HT-29 (cell line): ENCODE results near the gene AKAP13. TPM values are rescaled to one million over a fixed set of nuclear protein-coding genes. Genes with fewer than 3 reads are reported as not detected.

Source experiments
- DNase-seq: peaks from one replicate; pipeline ENCODE4 v3.0.0-alpha.2; 2015; ENCODE audit warnings: low spot score
- total RNA-seq: library from RNA; depleted of rRNA; stranded (reverse); fragments of >200 nt; shearing (Covaris generic); gene quantifications from 2 replicates; pipeline ENCODE4 v1.2.3, GENCODE V29; 2014

AKAP13 gene
- total RNA-seq, 1 experiment from 2014 or later: 108 TPM

DNA sequence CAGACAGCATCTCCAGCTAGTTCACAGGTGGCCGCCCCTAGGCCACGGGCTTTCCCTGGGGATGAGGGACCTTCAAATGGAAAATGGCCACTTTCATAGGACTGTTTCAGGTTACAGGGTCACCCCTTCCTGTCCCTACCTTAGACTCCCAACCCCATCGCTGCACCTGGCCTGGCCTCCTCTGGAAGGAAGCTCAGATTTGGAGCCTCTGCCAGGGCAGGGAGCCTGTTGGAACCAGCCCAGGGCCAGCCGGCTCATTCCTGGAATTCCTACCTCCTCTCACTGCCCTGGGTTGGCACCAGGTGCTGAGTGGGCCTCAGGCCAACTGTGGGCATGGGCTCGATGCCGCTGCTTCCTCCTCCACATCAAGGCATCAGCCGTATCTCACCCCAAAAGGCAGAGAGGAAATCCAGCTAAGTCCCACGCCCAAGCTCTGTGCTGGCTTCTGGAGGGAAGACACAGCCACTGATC is 372.1 kb downstream of the AKAP13 start:
- peak; percentile 51 for DNase-seq

DNA sequence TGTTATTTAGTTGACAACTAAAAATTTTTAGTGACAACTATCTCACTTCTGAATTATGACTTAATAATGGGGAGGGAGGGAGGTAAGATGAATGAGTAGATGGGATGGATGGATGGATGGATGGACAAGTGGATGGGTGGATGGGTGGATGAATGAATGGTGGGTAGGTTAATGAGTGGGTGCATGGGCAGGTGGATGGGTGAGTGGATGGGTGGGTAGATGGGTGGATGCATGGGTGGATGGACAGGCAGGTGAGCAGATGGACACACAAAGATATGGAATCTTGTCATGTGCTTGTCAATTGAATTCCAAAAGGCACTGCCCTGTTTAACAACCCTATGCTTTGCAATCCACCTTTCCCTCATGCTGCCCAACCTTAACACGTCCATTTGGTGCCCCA is 372.9 kb downstream of the AKAP13 start:
- no peak for DNase-seq

DNA sequence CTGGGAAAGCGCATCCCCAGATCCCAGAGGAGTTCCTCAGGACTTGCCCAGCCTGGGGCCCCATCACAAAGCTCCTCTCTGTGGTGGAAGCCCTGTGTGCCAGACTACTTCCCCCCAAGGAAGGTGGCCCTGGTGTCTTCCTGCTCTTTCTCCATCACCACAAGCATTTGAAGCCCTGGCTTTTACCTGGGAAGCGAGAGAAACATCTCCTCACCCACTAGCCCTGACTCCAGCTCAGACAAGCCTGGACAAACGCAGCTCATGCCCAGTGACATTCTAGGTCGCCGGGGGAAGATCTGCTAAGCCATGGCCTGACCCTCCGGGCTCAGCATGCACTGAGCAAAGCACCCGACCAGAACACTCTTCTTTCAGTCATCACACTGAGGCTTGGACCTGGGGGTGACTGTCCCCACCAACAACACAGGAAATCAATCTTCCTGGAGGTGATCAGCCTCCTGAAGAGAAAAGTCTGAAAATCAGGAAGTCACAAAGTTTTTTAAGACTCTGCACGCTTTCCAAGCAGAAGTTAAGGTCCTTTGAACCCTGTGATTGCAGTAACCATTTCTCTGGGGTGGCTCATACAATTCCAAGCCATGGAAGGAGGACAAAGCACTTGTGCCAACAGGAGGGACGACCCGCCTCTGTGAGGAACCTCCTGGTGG is 373.5 kb downstream of the AKAP13 start:
- no peak for DNase-seq

DNA sequence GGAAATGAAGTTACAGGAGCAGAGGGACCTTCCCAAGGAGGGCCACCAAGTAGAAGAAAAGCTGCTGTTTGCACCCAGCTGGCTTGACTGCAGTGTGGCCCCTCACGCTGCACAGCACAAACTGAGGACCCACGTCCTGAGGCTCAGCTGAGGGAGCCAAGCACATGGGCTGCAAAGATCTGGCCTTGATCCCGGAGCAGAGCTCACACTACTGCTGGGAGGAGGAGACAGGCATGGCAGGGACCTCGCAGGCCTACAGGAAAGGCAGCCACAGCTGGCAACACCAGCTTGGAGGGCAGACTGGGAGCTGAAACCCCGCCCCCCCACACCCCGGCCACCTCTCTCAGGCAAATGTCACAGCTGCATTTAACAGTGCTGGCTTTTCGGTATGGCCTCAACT is 374.6 kb downstream of the AKAP13 start:
- no peak for DNase-seq

DNA sequence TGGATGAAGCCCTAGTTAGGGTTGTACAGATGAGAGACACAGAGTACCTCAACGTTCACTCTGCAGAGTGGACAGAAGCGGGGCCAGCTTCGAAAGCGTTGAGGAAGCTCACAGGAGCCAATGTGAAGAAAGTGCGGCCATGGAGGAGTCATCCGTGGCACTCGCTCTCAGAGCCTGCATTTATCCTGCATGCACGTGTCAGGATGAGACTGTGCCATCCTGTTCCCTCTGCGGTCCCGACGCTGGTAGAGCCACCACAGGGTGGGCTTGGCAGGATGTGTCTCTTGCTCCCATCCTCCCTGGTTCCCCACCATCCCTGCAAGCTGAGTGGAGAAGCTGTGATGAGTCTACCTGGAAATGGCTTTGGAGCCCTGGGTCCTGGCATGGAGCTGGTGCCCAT is 375.1 kb downstream of the AKAP13 start:
- DNase-seq: no peak

DNA sequence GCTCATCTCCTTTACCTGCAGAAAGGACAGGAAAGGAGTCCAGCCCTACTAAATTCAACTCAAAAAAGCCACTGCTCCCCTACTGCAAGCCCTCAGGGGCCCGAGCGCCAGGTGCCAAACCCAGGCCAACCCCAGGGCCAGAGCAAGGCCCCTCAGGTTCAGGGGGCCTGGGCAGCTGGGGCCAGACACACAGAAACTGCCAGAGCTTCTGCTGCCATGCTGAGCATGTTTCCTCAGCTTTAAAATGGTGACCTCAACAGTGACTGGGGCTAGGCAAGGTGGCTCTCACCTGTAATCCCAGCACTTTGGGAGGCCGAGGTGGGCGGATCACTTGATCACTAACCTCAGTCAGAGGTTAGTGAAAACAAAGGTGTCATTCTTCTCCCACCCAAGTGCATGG is 375.5 kb downstream of the AKAP13 start:
- no peak for DNase-seq

DNA sequence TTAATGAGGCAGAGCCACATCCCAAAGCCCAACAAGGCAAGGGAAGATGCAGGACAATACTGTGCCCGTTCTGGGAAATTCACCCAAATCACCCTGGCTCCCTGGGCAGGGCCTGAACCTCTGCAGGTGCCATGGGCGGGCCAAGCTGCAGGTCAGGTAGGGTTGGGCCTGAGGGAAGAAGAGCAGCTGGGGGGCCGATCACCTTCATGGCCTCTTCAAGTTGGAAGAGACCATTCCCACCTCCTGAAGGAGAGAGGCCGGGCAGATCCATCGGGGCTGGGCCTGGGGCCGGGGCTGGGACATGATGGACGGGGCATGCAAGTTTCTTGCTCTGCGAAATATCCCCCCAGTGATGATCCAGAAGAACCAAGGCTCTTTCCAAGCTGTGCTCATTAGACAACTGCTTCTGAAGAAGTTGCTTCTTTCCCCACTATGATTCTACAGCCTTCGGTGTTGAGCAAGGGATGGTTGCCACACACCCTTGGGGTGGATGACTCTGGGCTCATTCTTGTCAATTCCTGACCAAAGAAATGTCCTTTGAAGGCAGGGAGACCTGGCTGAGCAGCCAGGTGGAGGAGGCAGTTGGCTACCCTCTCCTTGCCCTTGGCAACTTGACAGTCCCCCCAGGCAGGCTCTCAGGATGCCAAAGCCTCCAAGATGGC is 376.1 kb downstream of the AKAP13 start:
- no peak for DNase-seq

DNA sequence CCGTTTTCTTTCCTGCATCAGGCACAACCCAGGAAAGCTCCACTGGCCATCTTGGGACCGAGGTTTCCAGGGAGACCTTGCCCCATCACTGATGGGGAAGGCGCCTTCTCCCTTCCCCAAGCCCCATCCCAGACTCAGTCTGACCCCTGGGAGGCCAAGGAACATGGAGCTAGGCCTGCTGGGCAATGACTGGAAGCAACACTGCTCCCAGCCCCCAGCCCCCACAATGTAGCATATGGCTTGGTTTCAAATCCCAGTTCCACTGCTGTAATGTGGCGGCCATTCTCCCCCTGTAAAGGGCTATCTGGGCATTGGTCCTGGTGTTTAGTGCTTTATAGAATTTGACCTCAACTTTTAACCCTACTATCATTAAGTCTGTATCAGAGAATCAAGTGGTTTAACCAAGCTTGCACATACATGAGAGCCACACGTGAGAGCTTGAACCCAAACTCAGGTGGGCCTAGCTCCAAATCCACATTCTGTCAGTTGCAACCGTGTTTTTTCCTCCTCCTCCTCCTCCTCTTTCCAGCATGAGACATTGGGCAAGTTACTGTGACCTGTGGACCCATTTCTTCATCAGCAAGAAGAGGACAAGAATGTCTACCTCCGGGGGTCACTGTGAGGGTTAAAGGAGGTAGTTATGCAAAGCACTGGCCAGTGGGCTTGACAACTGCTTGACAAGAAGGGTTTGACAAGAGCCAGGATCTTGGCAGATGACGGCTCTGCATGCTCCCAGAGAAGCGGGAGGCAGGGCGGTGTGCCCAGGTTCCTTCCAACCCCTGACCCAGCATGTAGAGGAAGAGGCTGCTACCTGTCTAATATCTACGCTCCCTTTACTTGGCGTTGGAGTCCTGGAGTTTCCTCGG is 376.9 kb downstream of the AKAP13 start:
- DNase-seq: no peak

DNA sequence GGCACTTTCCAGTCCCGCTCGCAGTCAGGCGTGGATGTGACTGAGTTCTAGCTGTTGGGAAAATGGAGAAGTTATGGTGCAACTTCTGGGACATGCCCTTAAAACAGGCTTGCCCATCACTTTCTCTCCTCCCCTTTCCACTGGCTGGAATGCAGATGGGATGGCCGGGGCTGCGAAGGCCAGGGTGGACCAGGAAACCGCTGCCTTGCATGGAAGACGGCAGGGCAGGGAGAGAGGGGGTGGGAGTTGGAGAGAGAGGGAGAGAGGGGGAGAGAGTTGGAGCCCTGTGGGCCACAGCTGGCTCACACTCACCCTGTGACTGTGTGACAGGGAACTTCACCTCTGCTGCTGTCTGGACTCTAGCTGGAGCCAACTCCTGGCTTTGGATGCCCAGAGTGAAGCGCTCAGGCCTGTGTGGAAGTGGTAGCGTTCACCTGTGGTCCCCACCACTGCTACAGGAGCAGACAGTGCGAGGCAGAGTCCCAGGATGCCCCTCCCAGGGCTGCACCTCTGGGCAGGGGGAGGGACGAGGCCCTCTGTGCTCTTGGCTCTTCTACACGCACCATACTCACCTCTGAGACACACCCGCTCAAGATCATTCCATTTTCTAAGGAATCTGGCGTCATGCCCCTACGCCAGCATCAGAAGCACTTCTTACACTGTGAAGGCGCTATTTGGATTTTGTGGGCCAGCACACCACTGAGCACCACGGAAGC is 377.7 kb downstream of the AKAP13 start:
- DNase-seq: no peak

DNA sequence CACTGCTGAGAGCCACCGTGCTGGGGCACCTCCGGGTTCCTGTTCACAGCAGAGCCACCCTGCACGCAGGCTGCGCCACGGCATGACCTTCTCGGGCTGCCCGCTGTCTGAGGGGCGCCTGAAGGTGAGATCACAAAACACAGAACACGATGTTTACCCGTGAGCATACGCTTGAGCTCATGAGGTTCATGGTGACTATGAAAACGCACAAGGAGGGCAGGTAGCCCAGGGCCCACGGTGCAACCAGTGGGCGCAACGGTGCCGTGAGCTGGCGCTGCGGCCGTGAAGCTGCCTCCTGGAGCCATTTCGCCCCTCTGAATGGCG is 378.2 kb downstream of the AKAP13 start:
- DNase-seq: no peak

DNA sequence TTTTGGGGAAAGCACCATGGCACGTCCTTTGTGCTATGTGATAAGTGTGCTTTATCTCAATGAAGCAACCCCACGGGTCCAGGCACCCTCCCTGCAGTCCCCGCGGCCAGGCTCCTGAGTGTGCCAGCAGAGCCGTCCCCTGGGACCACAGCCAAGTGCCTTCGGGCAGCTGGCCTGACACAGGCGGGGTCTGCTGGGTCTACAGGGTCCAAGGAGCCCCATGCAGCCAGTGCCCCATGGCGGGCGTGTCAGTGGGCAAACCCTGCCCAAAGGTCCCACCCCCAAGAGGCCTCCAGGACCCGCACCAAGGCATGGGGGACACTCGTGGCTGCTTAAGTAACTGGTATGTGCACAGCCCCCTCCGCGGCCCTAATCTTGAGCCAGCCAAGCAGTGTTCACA is 379.0 kb downstream of the AKAP13 start:
- no peak for DNase-seq

DNA sequence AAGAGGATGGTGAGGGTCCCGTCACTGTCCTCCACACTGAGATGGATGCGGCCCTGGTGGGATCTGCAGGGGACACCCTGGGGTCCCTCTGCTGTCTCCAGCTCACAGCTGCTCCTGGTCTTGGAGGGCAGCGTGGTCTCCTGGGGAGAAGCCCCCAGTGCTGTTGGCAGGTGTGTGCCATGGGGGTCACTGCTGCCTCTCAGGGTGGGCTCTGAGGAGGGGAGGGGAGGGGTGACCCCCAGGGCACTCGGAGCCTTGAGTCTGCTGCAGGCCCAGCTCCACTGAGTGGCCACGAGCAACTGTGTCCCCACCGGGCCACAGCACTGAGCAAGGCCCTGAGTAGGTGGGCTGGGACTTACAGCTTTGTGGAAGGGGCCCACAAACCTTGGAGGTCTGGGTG is 379.6 kb downstream of the AKAP13 start:
- no peak for DNase-seq

DNA sequence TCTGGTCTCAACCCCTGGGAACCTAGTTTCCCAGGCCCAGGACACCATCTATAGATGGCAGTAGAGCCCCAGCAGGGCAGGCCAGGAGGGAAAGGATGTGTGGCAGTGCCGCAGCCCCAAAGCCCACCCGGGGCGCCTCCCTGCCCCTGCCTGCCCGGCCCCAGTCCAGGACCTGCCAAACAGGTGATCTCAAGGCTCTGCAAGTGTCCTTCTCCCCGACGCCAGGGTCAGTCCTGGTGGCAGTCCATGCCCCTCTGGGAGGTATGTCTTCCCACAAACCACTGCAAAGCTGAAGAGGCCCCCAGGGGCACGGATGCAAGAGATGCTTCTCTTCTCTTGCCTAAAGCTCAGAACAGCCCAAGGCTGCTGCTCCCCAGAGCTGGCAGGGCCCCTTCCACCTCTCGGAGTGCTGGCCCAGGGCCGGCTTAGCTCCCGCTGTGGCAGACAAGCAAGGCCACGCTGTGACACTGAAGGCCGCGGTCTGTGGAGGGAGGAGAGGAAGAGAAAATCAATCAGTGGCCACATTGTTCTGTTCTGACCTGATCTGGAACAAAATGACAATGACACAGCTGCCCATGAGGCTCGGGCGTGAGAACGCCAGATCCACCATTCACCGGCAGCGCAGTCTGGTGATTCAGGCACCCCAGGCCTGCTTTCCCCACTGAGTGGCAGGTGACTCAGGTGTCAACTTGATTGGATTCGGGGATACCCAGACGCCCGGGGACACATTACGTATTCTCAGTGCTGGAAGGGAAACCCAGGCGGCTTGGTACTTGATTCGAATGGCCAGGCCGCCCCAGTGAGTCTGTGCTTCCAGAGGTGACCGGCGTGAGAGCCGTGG is 380.3 kb downstream of the AKAP13 start:
- DNase-seq: no peak

DNA sequence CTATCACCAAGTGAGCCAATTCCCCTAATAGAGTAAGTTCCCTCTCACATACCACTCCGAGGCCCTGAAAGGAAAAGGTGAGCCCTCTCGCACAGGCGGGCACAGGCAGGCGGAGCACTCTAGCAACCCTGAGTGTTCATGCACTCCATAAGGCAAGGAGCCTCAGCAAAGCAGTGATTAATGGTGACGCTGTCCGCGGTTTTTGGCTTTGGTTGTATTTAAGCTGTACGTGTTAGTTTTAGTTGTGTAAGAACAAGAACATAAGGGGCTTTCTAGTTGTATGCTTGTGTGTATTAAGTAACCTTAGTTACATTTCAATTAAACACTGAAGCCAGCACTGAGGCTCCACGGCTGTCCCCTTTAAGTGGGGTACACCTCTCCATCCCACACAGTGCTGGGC is 381.2 kb downstream of the AKAP13 start:
- no peak for DNase-seq

DNA sequence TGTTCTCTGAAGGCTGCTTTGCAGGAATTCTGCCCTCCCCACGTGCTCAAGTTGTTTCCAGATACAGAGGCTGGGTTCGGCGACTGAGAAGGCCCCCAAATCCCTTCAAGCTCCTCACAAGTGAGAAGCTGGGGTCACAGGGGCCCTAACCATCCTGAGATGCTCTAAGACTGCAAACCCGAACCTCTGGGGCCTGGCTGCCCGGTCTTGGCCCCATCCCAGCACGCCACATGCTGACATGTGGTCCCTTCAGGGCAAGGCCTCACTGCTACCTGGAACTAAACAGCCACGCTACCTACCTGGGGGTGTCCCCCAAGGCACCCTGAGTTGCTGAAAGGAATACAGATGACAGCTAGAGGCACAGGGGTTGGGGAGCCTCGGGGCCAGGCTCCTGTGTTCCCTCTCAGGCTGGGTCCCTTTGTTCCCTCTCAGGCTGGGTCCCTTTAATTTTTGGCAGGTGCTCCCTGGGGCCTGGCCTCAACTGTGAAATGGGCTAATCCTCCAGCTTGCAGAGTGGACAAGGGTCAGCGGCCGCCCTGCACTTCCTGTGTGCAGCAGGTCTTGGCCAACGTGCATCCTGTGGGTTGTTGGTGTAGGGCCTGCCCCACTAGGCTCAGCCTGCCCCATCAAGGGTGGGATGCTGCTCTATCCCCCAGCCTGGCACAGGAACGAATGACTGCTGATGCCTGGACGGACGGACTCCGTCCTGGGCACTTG is 381.8 kb downstream of the AKAP13 start:
- no peak for DNase-seq

DNA sequence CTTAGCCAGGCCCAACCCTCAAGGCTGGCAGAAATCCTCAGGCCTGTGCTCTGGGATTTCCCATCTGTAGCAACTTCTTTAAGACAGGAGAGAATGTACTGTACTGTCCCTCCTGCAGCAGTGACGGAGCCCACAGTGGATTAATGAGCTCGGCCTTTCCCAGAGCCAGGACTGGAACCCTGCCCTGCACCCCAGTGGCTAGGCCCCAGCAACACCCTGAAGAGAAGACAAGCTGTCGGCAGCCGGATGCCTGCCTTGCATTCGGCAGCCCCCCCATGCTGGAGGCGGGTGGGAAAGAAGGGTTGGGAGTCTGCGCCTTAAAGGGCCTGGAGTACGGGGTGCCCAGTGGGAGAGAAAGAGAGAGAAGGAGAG is 382.3 kb downstream of the AKAP13 start:
- no peak for DNase-seq

DNA sequence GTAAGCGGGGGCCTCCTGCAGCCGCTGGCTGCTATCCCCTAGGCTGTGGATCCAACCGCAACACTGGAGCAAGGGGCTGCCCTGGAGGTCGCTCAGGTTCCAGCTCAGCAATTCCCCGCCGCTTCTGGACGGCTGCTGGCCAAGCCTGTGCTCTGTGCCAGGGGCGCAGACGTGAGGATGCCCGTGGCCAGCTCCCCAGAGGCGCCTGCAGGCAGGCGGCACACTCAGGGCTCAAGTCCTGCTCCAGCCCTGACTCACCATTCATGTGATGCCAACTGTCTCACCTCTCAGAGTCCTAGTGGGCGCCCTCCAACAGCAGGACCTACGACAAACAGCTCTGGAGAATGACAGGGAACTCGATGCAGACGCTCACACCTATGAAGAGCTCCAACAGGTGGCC is 382.8 kb downstream of the AKAP13 start:
- DNase-seq: no peak

DNA sequence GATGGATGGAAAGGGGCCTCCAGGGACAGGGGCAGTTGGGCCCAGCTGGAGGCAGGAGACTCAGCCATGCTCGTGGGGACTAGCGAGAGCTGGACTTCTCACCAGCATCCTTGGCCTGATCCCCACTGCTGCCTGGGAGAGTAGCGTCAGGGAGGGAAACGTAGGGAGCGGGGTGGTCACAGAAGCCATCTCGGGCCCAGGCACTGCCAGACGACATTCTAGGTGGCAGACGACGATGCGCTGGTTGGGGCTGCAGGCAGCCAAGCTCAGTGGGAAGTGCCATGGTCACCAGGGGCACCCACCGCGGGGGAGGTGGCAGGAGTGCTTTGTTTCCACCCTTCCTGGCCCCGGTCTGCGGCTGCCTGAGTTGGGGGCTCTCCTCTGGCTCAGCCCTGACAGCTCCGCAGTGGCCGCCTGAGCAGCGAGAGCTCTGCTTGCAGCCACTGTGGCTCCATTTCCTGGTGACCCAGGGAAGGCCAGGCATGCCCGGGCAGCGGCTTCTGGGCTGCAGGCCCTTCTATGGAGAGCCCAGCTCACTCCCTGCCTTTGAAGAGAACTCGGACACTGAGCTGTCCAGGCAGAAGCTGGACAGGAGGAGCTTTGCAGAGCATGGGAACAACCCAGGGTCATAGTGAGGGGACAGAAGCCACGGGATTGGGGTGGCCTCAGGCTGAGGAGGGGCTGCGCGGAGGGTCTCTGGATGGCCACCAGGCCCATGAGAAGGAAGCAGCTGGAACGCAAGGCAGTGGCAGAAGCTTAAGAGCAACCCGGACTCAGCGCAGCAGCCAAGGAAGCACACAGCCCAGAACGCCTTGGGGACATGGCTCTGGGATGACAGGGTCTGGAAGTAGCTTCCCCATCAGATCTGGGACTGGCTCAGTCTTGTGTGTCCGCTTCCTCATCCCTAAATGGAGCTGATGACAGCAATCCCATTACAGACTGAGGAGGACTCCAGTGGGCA is 383.6 kb downstream of the AKAP13 start:
- no peak for DNase-seq

DNA sequence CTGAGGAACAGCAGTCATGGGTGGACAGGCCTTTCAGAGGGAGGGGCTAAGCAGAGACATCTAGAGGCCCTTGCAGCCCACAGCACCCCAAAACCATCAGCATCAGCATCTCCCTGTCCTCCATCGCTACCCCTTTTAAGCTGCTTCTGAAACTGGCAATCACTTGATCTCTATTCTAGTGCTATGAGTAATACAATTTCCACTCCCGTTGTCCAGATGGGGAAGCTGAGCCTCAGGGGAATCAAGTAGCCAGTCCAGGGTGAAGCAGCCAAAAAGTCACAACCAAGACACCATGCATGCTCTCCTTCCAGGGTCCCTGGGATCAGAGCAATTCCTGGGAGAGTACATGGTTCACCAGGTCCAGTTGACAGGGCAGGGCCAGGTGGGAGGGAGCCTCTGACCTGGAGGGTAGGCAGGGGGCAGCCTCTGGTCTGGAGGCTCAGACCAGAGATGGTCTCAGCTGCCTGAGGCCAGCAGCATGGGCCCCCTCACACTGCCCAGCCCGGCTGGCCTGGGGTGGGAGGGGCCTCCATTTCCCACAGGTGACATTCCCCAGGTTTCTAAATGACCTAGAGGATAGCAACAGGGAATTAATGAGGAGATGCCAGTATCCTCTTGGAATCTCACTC is 384.4 kb downstream of the AKAP13 start:
- DNase-seq: no peak
